Measurements from ENCODE around the gene ANKRD33B.

GRCh38 chr5:10668697-10669096 lies 104.8 kb downstream of the ANKRD33B start:
- TF ChIP-seq CTCF (IDR thresholded peaks at IDR 0.05) (no peak), POLR2A (IDR thresholded peaks at IDR 0.05) (no peak)

Measured in suprapubic skin (tissue), 3 donors.